ENCODE measurements around the gene ITGA6.

ITGA6 gene

GRCh38 chr2:172465417-172466334 is 38.3 kb downstream of the ITGA6 start:
- DNase-seq, result peak; percentile 71

GRCh38 chr2:172467382-172467781 is 40.0 kb downstream of the ITGA6 start:
- no peak for DNase-seq

GRCh38 chr2:172470958-172471922 is 43.9 kb downstream of the ITGA6 start:
- DNase-seq, result no peak

GRCh38 chr2:172472446-172473033 is 45.2 kb downstream of the ITGA6 start:
- DNase-seq, result no peak

- DNase-seq, result no peak
Observed at GRCh38 chr2:172473167-172473566, 45.8 kb downstream of the ITGA6 start.

GRCh38 chr2:172478353-172478752 is 51.0 kb downstream of the ITGA6 start:
- DNase-seq, result no peak

GRCh38 chr2:172480301-172481218 is 53.2 kb downstream of the ITGA6 start:
- no peak for DNase-seq

- DNase-seq, result no peak
Observed at GRCh38 chr2:172481507-172482262, 54.3 kb downstream of the ITGA6 start.

- no peak for DNase-seq
Observed at GRCh38 chr2:172484253-172484652, 56.9 kb downstream of the ITGA6 start.

GRCh38 chr2:172484706-172485105 is 57.3 kb downstream of the ITGA6 start:
- no peak for DNase-seq

GRCh38 chr2:172488556-172488955 is 61.2 kb downstream of the ITGA6 start:
- no peak for DNase-seq

- no peak for DNase-seq
Observed at GRCh38 chr2:172489681-172490080, 62.3 kb downstream of the ITGA6 start.

- DNase-seq, result no peak
Observed at GRCh38 chr2:172496160-172496608, 68.8 kb downstream of the ITGA6 start.

- no peak for DNase-seq
Observed at GRCh38 chr2:172507199-172507598, 79.8 kb downstream of the ITGA6 start.

- no peak for DNase-seq
Observed at GRCh38 chr2:172510088-172510487, 82.7 kb downstream of the ITGA6 start.

- no peak for DNase-seq
Observed at GRCh38 chr2:172510548-172510947, 83.2 kb downstream of the ITGA6 start.

GRCh38 chr2:172512810-172513523 is 85.6 kb downstream of the ITGA6 start:
- no peak for DNase-seq

GRCh38 chr2:172513524-172513900 is 86.1 kb downstream of the ITGA6 start:
- DNase-seq, result no peak

GRCh38 chr2:172513935-172514586 is 86.7 kb downstream of the ITGA6 start:
- DNase-seq, result no peak

- no peak for DNase-seq
Observed at GRCh38 chr2:172516299-172516698, 88.9 kb downstream of the ITGA6 start.
